GM19455 (cell line): ENCODE data around the gene CMPK2.
"Not testable (repeated sequence)": the region's sequence is repeated elsewhere in the genome, so short reads cannot be mapped to it uniquely, and the experiment has no call there.

Source experiments
- ATAC-seq: cut with Tn5 transposase; IDR thresholded peaks from one replicate; pipeline ENCODE4 v1.9.1; 2021; ENCODE audit not compliant: unreplicated experiment

Gene CMPK2

GRCh38 chr2:6865346-6866274 lies at the start of gene CMPK2:
Gene CMPK2, minus strand, starts transcription at chr2:6865907. Its CDS starts 211 bp downstream, at chr2:6865696.
- peak; percentile 69 for ATAC-seq

GRCh38 chr2:6915399-6915798 lies 49.7 kb upstream of the CMPK2 start:
- ATAC-seq: no peak

GRCh38 chr2:6914828-6915227 lies 49.1 kb upstream of the CMPK2 start:
- ATAC-seq: no peak

GRCh38 chr2:6913415-6914157 lies 47.9 kb upstream of the CMPK2 start:
- ATAC-seq: no peak

- no peak for ATAC-seq
Observed at GRCh38 chr2:6911721-6912120, 46.0 kb upstream of the CMPK2 start.

GRCh38 chr2:6909431-6910385 lies 44.0 kb upstream of the CMPK2 start:
- ATAC-seq: peak; percentile 100

- no peak for ATAC-seq
Observed at GRCh38 chr2:6908291-6908690, 42.6 kb upstream of the CMPK2 start.

GRCh38 chr2:6906165-6906741 lies 40.5 kb upstream of the CMPK2 start:
- ATAC-seq: no peak

- ATAC-seq: no peak
Observed at GRCh38 chr2:6905668-6906067, 40.0 kb upstream of the CMPK2 start.

GRCh38 chr2:6902581-6902980 lies 36.9 kb upstream of the CMPK2 start:
- not testable (repeated sequence) for ATAC-seq

GRCh38 chr2:6896930-6897759 lies 31.4 kb upstream of the CMPK2 start:
- no peak for ATAC-seq

GRCh38 chr2:6893876-6894482 lies 28.3 kb upstream of the CMPK2 start:
- no peak for ATAC-seq

- no peak for ATAC-seq
Observed at GRCh38 chr2:6888724-6889123, 23.0 kb upstream of the CMPK2 start.

- ATAC-seq: no peak
Observed at GRCh38 chr2:6887751-6888192, 22.1 kb upstream of the CMPK2 start.

GRCh38 chr2:6885968-6886367 lies 20.3 kb upstream of the CMPK2 start:
- ATAC-seq: no peak

- no peak for ATAC-seq
Observed at GRCh38 chr2:6885551-6885950, 19.8 kb upstream of the CMPK2 start.

GRCh38 chr2:6883448-6884122 lies 17.9 kb upstream of the CMPK2 start:
- no peak for ATAC-seq

- no peak for ATAC-seq
Observed at GRCh38 chr2:6881516-6881915, 15.8 kb upstream of the CMPK2 start.

- no peak for ATAC-seq
Observed at GRCh38 chr2:6881046-6881445, 15.3 kb upstream of the CMPK2 start.
